IPS-NIHi7 (cell line): ENCODE data around the gene IPO4.

Experiments used
- DNase-seq: peaks from one replicate; pipeline ENCODE4 v3.0.0; 2012; ENCODE audit warnings: mixed read lengths; ENCODE audit errors: extremely low spot score

The IPO4 gene

GRCh38 chr14:24194873-24195185, 6.2 kb upstream of the IPO4 start:
- DNase-seq: no peak

- DNase-seq: no peak
Measured at GRCh38 chr14:24194186-24194872, 5.7 kb upstream of the IPO4 start.

- no peak for DNase-seq
Measured at GRCh38 chr14:24192933-24193332, 4.3 kb upstream of the IPO4 start.

- no peak for DNase-seq
Measured at GRCh38 chr14:24190416-24190815, 1.8 kb upstream of the IPO4 start.

- no peak for DNase-seq
Measured at GRCh38 chr14:24189460-24189859, 844 bp upstream of the IPO4 start.

- no peak for DNase-seq
Measured at GRCh38 chr14:24189059-24189375, 401 bp upstream of the IPO4 start.

- DNase-seq: no peak
Measured at GRCh38 chr14:24187539-24187915, 1.1 kb downstream of the IPO4 start.

GRCh38 chr14:24186831-24187538, 1.6 kb downstream of the IPO4 start:
- no peak for DNase-seq

- DNase-seq: no peak
Measured at GRCh38 chr14:24185741-24186140, 2.9 kb downstream of the IPO4 start.

- DNase-seq: no peak
Measured at GRCh38 chr14:24185026-24185425, 3.6 kb downstream of the IPO4 start.

GRCh38 chr14:24184104-24184970, 4.3 kb downstream of the IPO4 start:
- DNase-seq: no peak

- no peak for DNase-seq
Measured at GRCh38 chr14:24183014-24183481, 5.6 kb downstream of the IPO4 start.

- no peak for DNase-seq
Measured at GRCh38 chr14:24182110-24182882, 6.3 kb downstream of the IPO4 start.

- DNase-seq: no peak
Measured at GRCh38 chr14:24181371-24182077, 7.1 kb downstream of the IPO4 start.

GRCh38 chr14:24179961-24180796, 8.4 kb downstream of the IPO4 start:
- DNase-seq: no peak

- no peak for DNase-seq
Measured at GRCh38 chr14:24179294-24179960, 9.2 kb downstream of the IPO4 start.

GRCh38 chr14:24178399-24179178, 10.0 kb downstream of the IPO4 start:
- no peak for DNase-seq

GRCh38 chr14:24177891-24178290, 10.7 kb downstream of the IPO4 start:
- DNase-seq: no peak
